Activated T-helper 1 cell treated with anti-CD3 and anti-CD28 coated beads, Interleukin-12 subunit alpha, Interleukin-12 subunit beta, Interleukin-2, Interleukin-4 antibody, amounts not matched to agents 30 ng/mL and 10 ng/mL and 1 ng/mL, durations not matched to agents 14 hours and 24 hours and 36 hours (primary cell): ENCODE data around the gene CEP112. TPM values are rescaled to one million over a fixed set of nuclear protein-coding genes. Genes with fewer than 3 reads are reported as not detected.
A peak's percentile ranks its signal among the peaks of the same experiment; 100 is the strongest.

Experiments
- DNase-seq: peaks from one replicate; pipeline ENCODE4 v3.0.0; 2021; ENCODE audit warnings: low spot score
- H3K27ac Mint-ChIP-seq: one replicate; pipeline ENCODE4 v1.8.0; 2021; ENCODE audit warnings: mild to moderate bottlenecking, mixed read lengths
- H3K27me3 Mint-ChIP-seq: one replicate; pipeline ENCODE4 v1.8.0; 2022; ENCODE audit warnings: mild to moderate bottlenecking, moderate library complexity, mixed read lengths; ENCODE audit not compliant: insufficient read depth
- H3K36me3 Mint-ChIP-seq: one replicate; pipeline ENCODE4 v1.8.0; 2021; ENCODE audit warnings: low read depth, mixed read lengths
- H3K4me1 Mint-ChIP-seq: one replicate; pipeline ENCODE4 v1.8.0; 2021; ENCODE audit warnings: low read depth, mixed read lengths
- H3K4me3 Mint-ChIP-seq: one replicate; pipeline ENCODE4 v1.8.0; 2021; ENCODE audit warnings: mild to moderate bottlenecking, moderate library complexity, mixed read lengths
- H3K9me3 Mint-ChIP-seq: one replicate; pipeline ENCODE4 v1.8.0; 2021; ENCODE audit warnings: mixed read lengths
- intact Hi-C: fragments of 100-400 bp; cut with micrococcal nuclease; formaldehyde crosslinking; loops from one replicate; pipeline ENCODE4 v1.15.1; 2024
- total RNA-seq: library from RNA; stranded (reverse); gene quantifications from 2 replicates; pipeline ENCODE4 v1.2.3, GENCODE V29; 2022

The CEP112 gene
- total RNA-seq, 1 donor from 2014 or later = 1.7 TPM

DNA sequence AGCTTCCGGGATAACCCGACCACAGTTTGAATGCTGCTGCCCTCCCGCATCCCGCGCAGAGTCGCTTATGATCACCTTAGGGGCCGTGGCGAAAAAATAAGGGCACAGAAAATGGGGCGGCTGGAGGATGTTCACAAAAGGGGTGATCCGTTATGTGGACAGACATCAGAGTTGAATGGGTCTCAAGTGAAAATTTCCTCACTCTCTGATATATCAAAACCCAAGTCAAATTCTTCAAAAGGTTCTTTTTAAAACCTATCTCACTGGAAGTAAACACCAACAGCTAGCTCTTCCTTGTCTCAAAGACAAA, 400 bp upstream of the CEP112 start:
- no peaks in the 10 kb centered on the region for H3K9me3 Mint-ChIP-seq
- no peaks in the 10 kb centered on the region for H3K36me3 Mint-ChIP-seq
- no peak for DNase-seq
- H3K4me1 Mint-ChIP-seq = peaks cover 15% of the 10 kb centered on the region
- H3K27me3 Mint-ChIP-seq = peaks cover 6% of the 10 kb centered on the region
- H3K27ac Mint-ChIP-seq = peak overlapping the region; percentile 70
- H3K4me3 Mint-ChIP-seq = peak overlapping the region; percentile 66
- intact Hi-C loops = loop anchor here (1.0 to 5.0 kb wide), 7 partner anchors 110 to 1525 kb away; partner anchors contain the start of genes AXIN2, NOL11 and PRKCA

DNA sequence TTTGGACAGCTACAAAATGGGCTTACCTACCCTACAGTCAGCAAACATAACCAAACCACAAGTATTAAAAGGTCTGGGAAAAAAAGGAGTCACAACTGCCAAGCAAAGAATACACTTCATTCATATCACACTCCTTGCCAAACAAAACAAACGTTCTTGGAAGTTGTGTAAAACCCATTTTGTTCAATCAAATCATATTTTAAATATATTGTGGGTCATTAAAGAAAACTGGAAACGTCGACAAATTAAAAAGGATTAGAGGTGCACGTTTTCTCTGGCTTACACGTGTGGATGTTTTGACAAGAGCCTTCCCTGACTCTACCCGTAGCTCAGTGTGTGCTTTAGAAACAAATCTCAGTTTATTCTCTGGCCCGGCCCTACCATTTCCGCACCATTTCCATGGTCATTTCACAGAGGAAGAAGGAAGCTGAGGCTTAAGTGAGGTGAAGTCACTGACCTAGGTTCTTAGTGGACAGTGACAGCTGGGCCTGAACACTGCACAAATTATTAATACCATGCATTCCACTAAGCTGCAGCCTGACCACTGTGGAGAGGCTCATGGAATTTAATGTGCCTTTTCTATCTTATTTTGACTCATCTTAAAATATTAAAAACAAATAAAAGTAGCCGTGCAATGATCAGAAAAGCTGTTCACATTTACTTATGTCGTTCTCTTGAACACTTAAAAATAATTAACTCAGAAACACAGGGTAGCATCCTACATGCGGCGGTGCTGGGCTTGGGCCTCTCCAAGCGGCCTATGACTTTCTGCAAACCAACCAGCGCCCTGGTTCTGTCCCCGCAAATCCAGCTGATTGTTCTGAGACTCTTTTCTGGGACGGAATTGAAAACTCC, 968 bp downstream of the CEP112 start:
- DNase-seq = no peak
- H3K27ac Mint-ChIP-seq = peak overlapping the region; percentile 69
- peaks cover 6% of the 10 kb centered on the region for H3K27me3 Mint-ChIP-seq
- intact Hi-C loops = loop anchor here (5.0 kb wide), 3 partner anchors 111 to 1526 kb away; partner anchors contain the start of genes NOL11 and PRKCA
- H3K9me3 Mint-ChIP-seq = no peaks in the 10 kb centered on the region
- peak overlapping the region; percentile 80 for H3K4me3 Mint-ChIP-seq
- H3K4me1 Mint-ChIP-seq = peaks cover 15% of the 10 kb centered on the region
- no peaks in the 10 kb centered on the region for H3K36me3 Mint-ChIP-seq

DNA sequence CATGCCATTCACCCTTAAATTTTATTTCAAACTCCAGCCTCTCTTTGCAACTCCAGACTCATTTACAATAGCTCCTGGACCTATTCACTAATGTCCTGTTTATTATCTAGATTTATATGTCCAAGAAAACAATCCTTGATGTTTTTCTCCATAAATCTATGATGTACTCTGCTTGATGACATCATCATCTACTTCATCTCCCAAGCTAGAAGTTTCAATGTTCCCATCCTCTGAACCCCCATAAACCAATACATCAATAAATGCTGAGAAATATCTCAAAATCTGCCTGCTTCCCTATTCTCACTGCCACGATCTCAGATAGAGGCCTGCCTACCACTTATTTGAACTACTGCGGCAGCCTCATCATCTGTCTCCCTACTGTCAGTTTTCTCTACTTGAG, 4.2 kb downstream of the CEP112 start:
- peaks cover 14% of the 10 kb centered on the region for H3K4me1 Mint-ChIP-seq
- H3K36me3 Mint-ChIP-seq = no peaks in the 10 kb centered on the region
- peaks cover 5% of the 10 kb centered on the region for H3K9me3 Mint-ChIP-seq
- peaks cover 6% of the 10 kb centered on the region for H3K27me3 Mint-ChIP-seq
- no peak overlapping the region for H3K27ac Mint-ChIP-seq
- no peak overlapping the region for H3K4me3 Mint-ChIP-seq
- intact Hi-C loops = no loop called here
- no peak for DNase-seq

DNA sequence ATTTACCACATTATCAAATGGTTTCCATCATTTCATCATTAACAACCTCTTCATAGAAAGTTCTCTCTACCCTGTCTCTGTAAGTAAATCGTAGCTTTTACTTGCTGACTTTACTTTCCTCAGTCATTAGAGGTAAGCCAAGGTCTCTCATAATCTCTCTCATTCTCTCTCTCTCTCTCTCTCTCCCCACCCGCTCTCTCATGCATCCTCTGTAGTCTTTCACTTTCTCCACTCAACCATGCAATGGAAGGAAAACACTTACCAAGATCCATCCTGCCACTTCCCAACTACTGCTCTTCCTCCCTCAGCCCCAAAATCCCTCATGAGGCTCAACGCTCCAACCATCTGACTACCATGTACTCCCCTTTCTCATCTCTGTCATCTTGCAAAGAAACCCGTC, 6.1 kb downstream of the CEP112 start:
- Mint-ChIP-seq H3K27me3 (peaks cover under 1% of the 10 kb centered on the region), H3K27ac (no peak overlapping the region), H3K4me1 (peaks cover 2% of the 10 kb centered on the region), H3K4me3 (no peak overlapping the region), H3K9me3 (peaks cover 5% of the 10 kb centered on the region), H3K36me3 (no peaks in the 10 kb centered on the region)
- DNase-seq = no peak
- intact Hi-C loops = no loop called here

DNA sequence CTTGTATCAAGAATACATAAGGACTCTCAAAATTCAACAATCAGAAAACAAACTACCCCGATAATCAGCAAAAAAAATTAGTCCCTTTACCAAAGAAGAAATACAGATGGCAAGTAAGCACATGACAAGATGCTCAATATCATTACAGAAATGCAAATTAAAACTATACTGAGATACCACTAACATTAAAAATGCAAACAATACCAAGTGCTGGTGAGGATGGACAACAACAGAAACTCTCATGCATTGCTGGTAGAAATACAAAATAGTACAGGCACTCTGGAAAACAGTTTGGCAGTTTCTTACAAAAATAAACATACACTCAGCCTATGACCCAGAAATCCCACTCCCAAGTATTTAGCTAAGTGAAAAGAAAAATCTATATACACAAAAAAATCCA, 7.5 kb downstream of the CEP112 start:
- H3K36me3 Mint-ChIP-seq = no peaks in the 10 kb centered on the region
- intact Hi-C loops = no loop called here
- peaks cover 4% of the 10 kb centered on the region for H3K27me3 Mint-ChIP-seq
- no peak overlapping the region for H3K4me3 Mint-ChIP-seq
- no peaks in the 10 kb centered on the region for H3K4me1 Mint-ChIP-seq
- no peak overlapping the region for H3K27ac Mint-ChIP-seq
- peaks cover 5% of the 10 kb centered on the region for H3K9me3 Mint-ChIP-seq
- DNase-seq = no peak

DNA sequence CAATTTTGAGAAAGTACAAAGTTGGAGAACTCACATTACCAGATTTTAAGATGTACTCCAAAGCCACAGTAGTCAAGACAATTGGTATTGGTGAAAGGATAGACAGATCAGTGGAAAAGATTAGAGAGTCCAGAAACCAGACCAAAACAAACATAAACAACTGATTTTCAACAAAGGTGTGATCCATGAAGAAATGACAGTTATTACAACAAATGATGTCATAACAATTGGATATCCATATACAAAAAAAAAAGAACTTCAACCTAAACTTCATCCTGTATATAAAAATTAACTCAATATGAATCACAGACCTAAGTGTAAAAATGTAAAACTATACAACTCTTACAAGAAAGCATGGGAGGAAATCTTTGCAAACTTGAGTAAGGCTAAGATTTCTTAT, 8.4 kb downstream of the CEP112 start:
- H3K4me1 Mint-ChIP-seq = no peaks in the 10 kb centered on the region
- H3K27me3 Mint-ChIP-seq = peaks cover 6% of the 10 kb centered on the region
- DNase-seq = no peak
- intact Hi-C loops = no loop called here
- H3K27ac Mint-ChIP-seq = no peak overlapping the region
- no peaks in the 10 kb centered on the region for H3K36me3 Mint-ChIP-seq
- H3K4me3 Mint-ChIP-seq = no peak overlapping the region
- H3K9me3 Mint-ChIP-seq = peaks cover 5% of the 10 kb centered on the region

DNA sequence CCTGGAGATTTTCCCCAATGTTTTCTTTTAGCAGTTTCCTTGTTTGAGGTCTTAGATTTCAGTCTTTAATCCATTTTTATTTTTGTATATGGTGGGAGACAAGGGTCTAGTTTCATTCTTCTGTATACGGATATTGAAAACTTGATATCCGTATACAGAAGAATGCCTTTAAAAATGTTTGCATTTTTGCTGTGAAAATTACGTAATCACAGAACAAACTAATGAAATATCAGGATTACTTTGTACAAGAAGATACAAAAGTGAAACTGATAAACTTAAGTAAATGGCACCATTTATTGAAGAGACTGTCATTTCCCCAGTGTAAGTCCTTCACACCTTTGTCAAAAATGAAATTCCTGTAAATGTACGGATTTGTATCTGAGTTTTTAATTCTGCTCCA, 13.3 kb downstream of the CEP112 start:
- Mint-ChIP-seq H3K27ac (no peak overlapping the region), H3K36me3 (no peaks in the 10 kb centered on the region), H3K27me3 (peaks cover 7% of the 10 kb centered on the region), H3K9me3 (no peaks in the 10 kb centered on the region), H3K4me3 (no peak overlapping the region), H3K4me1 (no peaks in the 10 kb centered on the region)
- intact Hi-C loops = no loop called here
- no peak for DNase-seq

DNA sequence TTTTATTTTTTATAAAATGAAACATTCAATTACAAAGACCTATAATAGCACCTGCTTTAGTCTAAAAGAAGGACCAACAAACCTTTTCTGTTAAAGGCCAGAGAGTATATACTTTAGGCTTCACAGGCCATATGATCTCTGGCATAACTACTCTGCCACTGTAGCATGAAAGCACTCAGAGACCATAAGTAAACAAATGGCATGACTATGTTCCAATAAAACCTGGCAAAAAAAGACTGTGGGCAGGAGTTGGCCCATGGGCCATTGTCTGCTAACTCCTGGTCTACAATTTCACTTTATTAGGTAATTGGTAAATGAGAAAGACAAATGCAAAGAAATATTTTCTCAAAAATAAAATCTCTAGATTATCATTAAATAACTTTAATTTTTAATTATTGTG, 14.9 kb downstream of the CEP112 start:
- no peak overlapping the region for H3K27ac Mint-ChIP-seq
- H3K27me3 Mint-ChIP-seq = peaks cover 7% of the 10 kb centered on the region
- no peak for DNase-seq
- H3K4me1 Mint-ChIP-seq = no peaks in the 10 kb centered on the region
- intact Hi-C loops = no loop called here
- H3K9me3 Mint-ChIP-seq = no peaks in the 10 kb centered on the region
- no peak overlapping the region for H3K4me3 Mint-ChIP-seq
- H3K36me3 Mint-ChIP-seq = no peaks in the 10 kb centered on the region

DNA sequence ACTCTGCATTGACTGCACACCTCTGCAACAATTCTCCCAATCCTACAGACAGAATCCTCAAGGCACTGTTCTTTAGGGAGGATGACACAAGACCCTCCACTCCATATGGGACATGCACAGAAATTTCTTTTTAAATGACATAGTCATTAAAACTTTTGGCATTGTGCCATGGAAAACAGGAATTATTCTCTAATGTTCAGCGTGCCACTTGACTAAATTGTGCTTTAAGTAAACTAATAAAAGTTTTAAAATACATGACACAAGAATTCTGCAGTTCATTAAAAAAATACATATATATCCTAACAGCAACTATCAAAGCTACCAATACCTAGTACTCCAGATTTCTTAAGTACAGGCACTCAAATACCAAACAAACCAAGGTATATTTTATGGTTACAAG, 16.0 kb downstream of the CEP112 start:
- Mint-ChIP-seq H3K4me3 (no peak overlapping the region), H3K9me3 (no peaks in the 10 kb centered on the region), H3K27me3 (peaks cover 9% of the 10 kb centered on the region), H3K27ac (no peak overlapping the region), H3K36me3 (no peaks in the 10 kb centered on the region), H3K4me1 (no peaks in the 10 kb centered on the region)
- DNase-seq = no peak
- intact Hi-C loops = no loop called here

DNA sequence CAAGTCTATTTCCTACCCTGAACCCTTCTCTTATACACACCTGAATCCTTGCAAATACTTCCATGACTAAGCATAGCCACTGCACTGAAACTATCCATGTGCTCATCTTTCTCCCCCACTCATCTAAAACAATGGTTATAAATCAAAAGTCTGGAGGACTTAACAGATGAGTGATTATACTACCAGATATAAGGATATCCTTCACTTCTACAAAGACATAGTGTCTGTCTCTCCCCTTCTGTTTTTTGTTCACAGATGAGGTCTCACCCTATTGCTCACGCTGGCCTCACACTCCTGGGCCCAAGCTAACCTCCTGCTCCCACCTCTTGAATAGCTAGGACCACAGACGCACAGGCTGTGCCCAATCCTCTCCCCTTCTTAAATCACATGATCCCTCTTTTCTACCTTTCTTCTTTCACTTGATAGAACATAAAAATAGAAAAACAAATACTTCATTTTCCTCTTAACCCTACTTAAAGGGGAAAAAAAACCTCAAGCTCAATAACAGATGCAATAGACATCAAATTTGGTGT, 19.2 kb downstream of the CEP112 start:
- intact Hi-C loops = no loop called here
- Mint-ChIP-seq H3K4me1 (no peaks in the 10 kb centered on the region), H3K27ac (no peak overlapping the region), H3K9me3 (no peaks in the 10 kb centered on the region), H3K4me3 (no peak overlapping the region), H3K27me3 (peaks cover 3% of the 10 kb centered on the region), H3K36me3 (no peaks in the 10 kb centered on the region)
- DNase-seq = no peak

DNA sequence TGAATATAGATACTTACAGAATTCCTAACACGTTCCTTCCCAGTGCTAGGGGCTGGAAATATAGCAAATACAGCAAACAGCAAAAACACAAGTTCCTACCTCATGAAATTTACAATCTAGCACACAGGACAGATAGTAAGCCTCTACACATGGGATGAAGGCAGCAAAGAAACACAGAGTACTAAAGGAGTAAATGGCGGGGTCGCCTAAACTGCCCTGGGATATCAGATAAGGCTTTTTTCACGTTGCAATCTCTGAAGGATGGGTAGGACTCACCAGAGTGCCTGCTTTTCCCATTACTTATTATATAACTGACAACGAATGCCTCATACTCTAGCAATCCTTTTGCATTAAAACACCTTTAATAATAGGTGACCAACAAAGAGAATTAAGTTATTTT, 19.8 kb downstream of the CEP112 start:
- Mint-ChIP-seq H3K4me1 (no peaks in the 10 kb centered on the region), H3K4me3 (no peak overlapping the region), H3K9me3 (no peaks in the 10 kb centered on the region), H3K27me3 (peaks cover 3% of the 10 kb centered on the region), H3K36me3 (no peaks in the 10 kb centered on the region), H3K27ac (no peak overlapping the region)
- no peak for DNase-seq
- intact Hi-C loops = no loop called here

DNA sequence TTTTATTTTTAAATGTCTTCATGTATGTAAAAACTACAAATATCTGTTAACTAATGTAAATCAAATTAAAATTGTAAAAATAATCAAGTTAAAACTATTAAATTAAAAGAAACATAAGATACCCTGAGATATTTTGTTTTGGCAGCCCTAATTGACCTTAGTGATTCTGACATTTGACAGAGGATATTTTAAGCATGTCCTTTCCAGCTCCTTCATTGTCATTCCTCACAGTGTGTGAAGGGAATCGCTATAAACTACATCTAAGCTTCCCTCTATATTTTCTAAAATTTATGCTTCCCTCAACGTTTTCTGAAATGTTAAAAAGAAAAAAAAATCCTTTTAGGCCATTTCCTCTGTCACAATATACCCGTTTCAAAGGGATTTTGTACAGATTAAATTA, 20.2 kb downstream of the CEP112 start:
- H3K27me3 Mint-ChIP-seq = peaks cover 3% of the 10 kb centered on the region
- H3K4me3 Mint-ChIP-seq = no peak overlapping the region
- DNase-seq = no peak
- no peaks in the 10 kb centered on the region for H3K4me1 Mint-ChIP-seq
- intact Hi-C loops = no loop called here
- no peaks in the 10 kb centered on the region for H3K36me3 Mint-ChIP-seq
- no peaks in the 10 kb centered on the region for H3K9me3 Mint-ChIP-seq
- H3K27ac Mint-ChIP-seq = no peak overlapping the region

DNA sequence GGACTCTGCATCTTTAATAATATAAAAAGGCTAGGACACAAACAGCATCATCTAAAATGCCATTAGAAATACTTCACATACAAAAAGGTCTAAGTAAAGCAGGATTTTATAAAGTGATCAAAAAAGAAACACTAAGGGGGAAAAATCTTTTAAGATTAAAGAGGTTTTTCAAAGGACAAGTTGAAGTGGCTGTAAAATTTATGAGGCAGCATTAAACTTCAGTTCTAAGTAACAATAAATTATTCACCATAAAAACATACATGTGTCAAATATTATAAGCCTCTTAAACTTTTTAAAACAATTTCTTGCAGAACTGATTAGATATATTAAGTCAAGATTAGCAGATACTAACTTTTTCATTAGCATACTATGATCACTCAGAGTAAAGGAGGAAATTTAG, 20.8 kb downstream of the CEP112 start:
- Mint-ChIP-seq H3K9me3 (no peaks in the 10 kb centered on the region), H3K36me3 (no peaks in the 10 kb centered on the region), H3K4me3 (no peak overlapping the region), H3K27ac (no peak overlapping the region), H3K27me3 (peaks cover 3% of the 10 kb centered on the region), H3K4me1 (no peaks in the 10 kb centered on the region)
- intact Hi-C loops = no loop called here
- DNase-seq = no peak
